ENCODE data around the gene ERICH4. TPM values are rescaled to one million over a fixed set of nuclear protein-coding genes. Genes with fewer than 3 reads are reported as not detected.
"Not testable (repeated sequence)": the region's sequence is repeated elsewhere in the genome, so short reads cannot be mapped to it uniquely, and the experiment has no call there.

Gene ERICH4
- total and polyA plus RNA-seq, 9 of the 15 experiments (the other 6 are each of a cell fraction or from before 2014, with no cell fraction given) = not detected

DNA sequence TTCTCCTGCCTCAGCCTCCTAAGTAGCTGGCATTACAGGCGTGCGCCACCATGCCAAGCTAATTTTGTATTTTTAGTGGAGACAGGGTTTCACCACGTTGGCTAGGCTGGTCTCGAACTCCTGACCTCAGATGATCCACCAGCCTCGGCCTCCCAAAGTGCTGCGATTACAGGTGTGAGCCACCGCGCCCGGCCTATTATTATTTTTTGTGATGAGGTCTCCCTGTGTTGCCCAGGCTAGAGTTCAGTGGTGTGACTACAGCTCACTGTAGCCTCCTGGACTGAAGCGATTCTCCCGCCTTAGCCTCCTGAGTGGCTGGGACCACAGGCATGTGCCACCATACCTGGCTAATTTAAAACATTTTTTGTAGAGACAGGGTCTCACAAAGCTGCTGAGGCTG is 7.6 kb upstream of the ERICH4 start:
- intact Hi-C loops (cut with micrococcal nuclease) = loop anchor here (5.0 to 10.0 kb wide), 2 partner anchors 71 to 113 kb away; partner anchors contain the start of gene B9D2
- H3K9me3 ChIP-seq (replicated peaks; ENCODE audit: control insufficient read depth, insufficient read depth, low read depth, low read length); H4K20me1 ChIP-seq (replicated peaks; ENCODE audit: control insufficient read depth, insufficient read depth, low read length); H3K79me2 ChIP-seq (ENCODE audit: control insufficient read depth, insufficient read depth, low read length); H3K4me2 ChIP-seq (ENCODE audit: insufficient read depth, low read length); ATAC-seq; H3K27me3 ChIP-seq (ENCODE audit: control insufficient read depth in 2 of 2, insufficient read depth in 2 of 2, low read length in 2 of 2); H3K27ac ChIP-seq (ENCODE audit: extremely low read depth, low read depth, low read length); FAIRE-seq; H3K4me3 ChIP-seq; in situ Hi-C loops (cut with MboI); BruUV-seq (replicated peaks); H2AFZ ChIP-seq (ENCODE audit: low read depth, low read length); H3K9me1 ChIP-seq (ENCODE audit: control insufficient read depth, insufficient read depth, low read length); H3K9ac ChIP-seq (ENCODE audit: insufficient read depth in 1 of 2, low read depth in 2 of 2, low read length in 2 of 2); DNase-seq (ENCODE audit: extremely low read depth in 1 of 4, low spot score in 3 of 4): not testable (repeated sequence)
- Histone ChIP-seq H3K36me3 (ENCODE audit: control insufficient read depth, insufficient read depth, low read length) (peaks cover 40% of the 10 kb centered on the region), H3K4me1 (replicated peaks in 1 of 2; ENCODE audit: control insufficient read depth in 2 of 2, insufficient read depth in 2 of 2, low read length in 2 of 2) (peaks cover 4 to 29% of the 10 kb centered on the region in 2 experiments; a peak in 4 of 5 replicates)
- TF ChIP-seq POLR2G (IDR thresholded peaks at IDR 0.05; ENCODE audit: low read depth, low read length) = 0 out of 2 replicates have a peak, but pooled peaks have one; percentile 12
- ChIA-PET POLR2A (interaction anchor here (0.6 to 1.5 kb wide), 4 partner anchors 9 to 103 kb away, joined by 3 to 5 read pairs (median 3); partner anchors contain the start of gene B3GNT8), CTCF (ENCODE audit: low intra/inter-chr PET ratio) (interaction anchor here (1.0 kb wide), 1 partner anchor 160 kb away, joined by 3 read pairs; no protein-coding TSS in a partner anchor)
- 93% methylated on average over 11 of the region's 11 CpGs for WGBS (ENCODE audit: insufficient coverage, low coverage, missing lambda C conversion rate)

DNA sequence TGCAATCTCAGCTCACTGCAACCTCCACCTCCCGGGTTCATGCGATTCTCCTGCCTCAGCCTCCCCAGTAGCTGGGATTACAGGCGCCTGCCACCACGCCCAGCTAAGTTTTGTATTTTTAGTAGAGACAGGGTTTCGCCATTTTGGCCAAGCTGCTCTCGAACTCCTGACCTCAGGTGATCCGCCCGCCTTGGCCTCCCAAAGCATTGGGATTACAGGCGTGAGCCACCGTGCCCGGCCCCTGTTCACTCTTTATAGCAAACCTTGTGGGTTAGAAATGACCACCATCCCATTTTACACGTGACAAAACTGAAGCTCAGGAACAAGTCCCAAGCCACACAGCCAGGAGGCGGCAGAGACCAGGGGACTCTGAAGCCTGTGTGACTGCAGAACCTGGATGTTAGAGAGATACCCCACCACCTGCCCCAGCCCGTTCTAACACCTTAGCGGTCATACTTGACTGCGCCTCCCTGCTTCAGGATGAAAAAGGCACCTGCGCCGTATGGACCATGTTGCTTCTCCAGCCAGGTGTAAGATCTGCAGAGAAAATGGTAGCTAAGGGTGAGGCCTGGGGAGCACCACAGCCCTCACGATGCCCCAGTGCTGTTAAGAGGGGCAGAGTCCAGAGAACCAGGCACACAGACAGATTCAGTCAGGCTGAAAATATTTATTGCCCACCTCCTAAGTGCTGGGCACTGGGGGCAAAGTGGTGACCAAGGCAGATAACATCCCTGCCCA is 6.9 kb upstream of the ERICH4 start:
- no TSS peak for BruUV-seq (replicated peaks)
- Histone ChIP-seq H3K36me3 (ENCODE audit: control insufficient read depth, insufficient read depth, low read length) (peaks cover 36% of the 10 kb centered on the region), H3K4me1 (replicated peaks in 1 of 2; ENCODE audit: control insufficient read depth in 2 of 2, insufficient read depth in 2 of 2, low read length in 2 of 2) (peaks cover 6 to 34% of the 10 kb centered on the region in 2 experiments; a peak in 4 of 5 replicates), H2AFZ (ENCODE audit: low read depth, low read length) (no peak overlapping the region), H3K4me3 (no peak overlapping the region), H3K27me3 (ENCODE audit: control insufficient read depth in 2 of 2, insufficient read depth in 2 of 2, low read length in 2 of 2) (no peaks in the 10 kb centered on the region), H3K9ac (ENCODE audit: insufficient read depth in 1 of 2, low read depth in 2 of 2, low read length in 2 of 2) (0 out of 4 replicates have a peak overlapping the region, but pooled peaks of 1 of the 2 experiments have one; percentile 7), H4K20me1 (replicated peaks; ENCODE audit: control insufficient read depth, insufficient read depth, low read length) (no peaks in the 10 kb centered on the region; the same call in 1 of the 2 replicates), H3K9me3 (replicated peaks; ENCODE audit: control insufficient read depth, insufficient read depth, low read depth, low read length) (no peaks in the 10 kb centered on the region), H3K4me2 (ENCODE audit: insufficient read depth, low read length) (no peak overlapping the region), H3K79me2 (ENCODE audit: control insufficient read depth, insufficient read depth, low read length) (peaks cover 10% of the 10 kb centered on the region), H3K9me1 (ENCODE audit: control insufficient read depth, insufficient read depth, low read length) (no peaks in the 10 kb centered on the region), H3K27ac (ENCODE audit: extremely low read depth, low read depth, low read length) (no peak overlapping the region)
- ATAC-seq (no peak), DNase-seq (ENCODE audit: extremely low read depth in 1 of 4, low spot score in 3 of 4) (no peak), FAIRE-seq (no peak)
- TF ChIP-seq ZKSCAN8 (CRISPR knock-in tag; IDR thresholded peaks at IDR 0.05) (no peak), POLR2G (IDR thresholded peaks at IDR 0.05; ENCODE audit: low read depth, low read length) (0 out of 2 replicates have a peak, but pooled peaks have one; percentile 2)
- TF ChIP-seq, protein P1, sequence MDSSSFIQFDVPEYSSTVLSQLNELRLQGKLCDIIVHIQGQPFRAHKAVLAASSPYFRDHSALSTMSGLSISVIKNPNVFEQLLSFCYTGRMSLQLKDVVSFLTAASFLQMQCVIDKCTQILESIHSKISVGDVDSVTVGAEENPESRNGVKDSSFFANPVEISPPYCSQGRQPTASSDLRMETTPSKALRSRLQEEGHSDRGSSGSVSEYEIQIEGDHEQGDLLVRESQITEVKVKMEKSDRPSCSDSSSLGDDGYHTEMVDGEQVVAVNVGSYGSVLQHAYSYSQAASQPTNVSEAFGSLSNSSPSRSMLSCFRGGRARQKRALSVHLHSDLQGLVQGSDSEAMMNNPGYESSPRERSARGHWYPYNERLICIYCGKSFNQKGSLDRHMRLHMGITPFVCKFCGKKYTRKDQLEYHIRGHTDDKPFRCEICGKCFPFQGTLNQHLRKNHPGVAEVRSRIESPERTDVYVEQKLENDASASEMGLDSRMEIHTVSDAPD (CRISPR knock-in tag; IDR thresholded peaks at IDR 0.05) = no peak
- WGBS (ENCODE audit: insufficient coverage, low coverage, missing lambda C conversion rate) = 92% methylated on average over 11 of the region's 19 CpGs
- intact Hi-C loops (cut with micrococcal nuclease) (loop anchor here (5.0 to 10.0 kb wide), 2 partner anchors 71 to 114 kb away; partner anchors contain the start of gene B9D2), in situ Hi-C loops (cut with MboI) (no loop called here)
- ChIA-PET CTCF (ENCODE audit: low intra/inter-chr PET ratio) (interaction anchor here (1.0 kb wide), 1 partner anchor 159 kb away, joined by 3 read pairs; no protein-coding TSS in a partner anchor), POLR2A (interaction anchor here (0.5 to 3.0 kb wide), 4 partner anchors 8 to 85 kb away, joined by 3 to 15 read pairs (median 4); partner anchors contain the start of gene B3GNT8)
